ENCODE results near the gene SPP2.

The SPP2 gene

GRCh38 chr2:234025466-234025865 lies 25.0 kb upstream of the SPP2 start:
- H3K4me2 ChIP-seq (ENCODE audit: low read depth, low read length) = peak overlapping the region; percentile 86
- H4K20me1 ChIP-seq (ENCODE audit: insufficient read depth, low read length) = no peaks in the 10 kb centered on the region
- no peaks in the 10 kb centered on the region for H3K9me3 ChIP-seq (replicated peaks; ENCODE audit: insufficient read depth, low read length)
- peak overlapping the region; percentile 42; the same call in 1 of the 2 replicates for H3K9ac ChIP-seq (ENCODE audit: low read length)
- H3K79me2 ChIP-seq (ENCODE audit: low read length) = no peaks in the 10 kb centered on the region
- H3F3A ChIP-seq (ENCODE audit: insufficient read depth, low read length) = peaks cover 6% of the 10 kb centered on the region; the same call in 1 of the 2 replicates
- H3K4me3 ChIP-seq (ENCODE audit: low read length) = peak overlapping the region; percentile 46; the same call in 1 of the 2 replicates
- H3K36me3 ChIP-seq (replicated peaks; ENCODE audit: insufficient read depth, low read length) = no peaks in the 10 kb centered on the region
- peak; percentile 73 for DNase-seq
- H2AFZ ChIP-seq (ENCODE audit: low read length) = peak overlapping the region; percentile 77; the same call in 1 of the 2 replicates
- peaks cover 14% of the 10 kb centered on the region for H3K4me1 ChIP-seq (ENCODE audit: low read length)
- TF ChIP-seq EZH2 (optimal IDR thresholded peaks at IDR 0.05; ENCODE audit: low read depth, low read length) = no peak
- peak overlapping the region; percentile 53; the same call in 1 of the 2 replicates for H3K27ac ChIP-seq (ENCODE audit: low read length)
- H3K27me3 ChIP-seq (replicated peaks; ENCODE audit: insufficient read depth, low read length) = no peaks in the 10 kb centered on the region
- H3K9me2 ChIP-seq (replicated peaks; ENCODE audit: insufficient read depth, low read length) = no peaks in the 10 kb centered on the region

- H3K4me3 ChIP-seq (ENCODE audit: low read length) = peak overlapping the region; percentile 46; the same call in 1 of the 2 replicates
- H2AFZ ChIP-seq (ENCODE audit: low read length) = peak overlapping the region; percentile 77; the same call in 1 of the 2 replicates
- H3K79me2 ChIP-seq (ENCODE audit: low read length) = no peaks in the 10 kb centered on the region
- peak overlapping the region; percentile 42; the same call in 1 of the 2 replicates for H3K9ac ChIP-seq (ENCODE audit: low read length)
- H3K27me3 ChIP-seq (replicated peaks; ENCODE audit: insufficient read depth, low read length) = no peaks in the 10 kb centered on the region
- TF ChIP-seq EZH2phosphoT487 (IDR thresholded peaks at IDR 0.05; ENCODE audit: low read length) (no peak), EZH2 (optimal IDR thresholded peaks at IDR 0.05; ENCODE audit: low read depth, low read length) (no peak)
- TF ChIP-seq, protein P1, sequence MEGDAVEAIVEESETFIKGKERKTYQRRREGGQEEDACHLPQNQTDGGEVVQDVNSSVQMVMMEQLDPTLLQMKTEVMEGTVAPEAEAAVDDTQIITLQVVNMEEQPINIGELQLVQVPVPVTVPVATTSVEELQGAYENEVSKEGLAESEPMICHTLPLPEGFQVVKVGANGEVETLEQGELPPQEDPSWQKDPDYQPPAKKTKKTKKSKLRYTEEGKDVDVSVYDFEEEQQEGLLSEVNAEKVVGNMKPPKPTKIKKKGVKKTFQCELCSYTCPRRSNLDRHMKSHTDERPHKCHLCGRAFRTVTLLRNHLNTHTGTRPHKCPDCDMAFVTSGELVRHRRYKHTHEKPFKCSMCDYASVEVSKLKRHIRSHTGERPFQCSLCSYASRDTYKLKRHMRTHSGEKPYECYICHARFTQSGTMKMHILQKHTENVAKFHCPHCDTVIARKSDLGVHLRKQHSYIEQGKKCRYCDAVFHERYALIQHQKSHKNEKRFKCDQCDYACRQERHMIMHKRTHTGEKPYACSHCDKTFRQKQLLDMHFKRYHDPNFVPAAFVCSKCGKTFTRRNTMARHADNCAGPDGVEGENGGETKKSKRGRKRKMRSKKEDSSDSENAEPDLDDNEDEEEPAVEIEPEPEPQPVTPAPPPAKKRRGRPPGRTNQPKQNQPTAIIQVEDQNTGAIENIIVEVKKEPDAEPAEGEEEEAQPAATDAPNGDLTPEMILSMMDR (IDR thresholded peaks at IDR 0.05; ENCODE audit: low read length) = no peak
- no peaks in the 10 kb centered on the region for H4K20me1 ChIP-seq (ENCODE audit: insufficient read depth, low read length)
- no peaks in the 10 kb centered on the region for H3K9me2 ChIP-seq (replicated peaks; ENCODE audit: insufficient read depth, low read length)
- no peaks in the 10 kb centered on the region for H3K9me3 ChIP-seq (replicated peaks; ENCODE audit: insufficient read depth, low read length)
- H3K4me2 ChIP-seq (ENCODE audit: low read depth, low read length) = peak overlapping the region; percentile 86
- H3K36me3 ChIP-seq (replicated peaks; ENCODE audit: insufficient read depth, low read length) = no peaks in the 10 kb centered on the region
- DNase-seq = no peak
- H3K27ac ChIP-seq (ENCODE audit: low read length) = peak overlapping the region; percentile 53; the same call in 1 of the 2 replicates
- H3K4me1 ChIP-seq (ENCODE audit: low read length) = peaks cover 14% of the 10 kb centered on the region
- H3F3A ChIP-seq (ENCODE audit: insufficient read depth, low read length) = peaks cover 6% of the 10 kb centered on the region; the same call in 1 of the 2 replicates
Observed at GRCh38 chr2:234025891-234026401, 24.6 kb upstream of the SPP2 start.

DNA sequence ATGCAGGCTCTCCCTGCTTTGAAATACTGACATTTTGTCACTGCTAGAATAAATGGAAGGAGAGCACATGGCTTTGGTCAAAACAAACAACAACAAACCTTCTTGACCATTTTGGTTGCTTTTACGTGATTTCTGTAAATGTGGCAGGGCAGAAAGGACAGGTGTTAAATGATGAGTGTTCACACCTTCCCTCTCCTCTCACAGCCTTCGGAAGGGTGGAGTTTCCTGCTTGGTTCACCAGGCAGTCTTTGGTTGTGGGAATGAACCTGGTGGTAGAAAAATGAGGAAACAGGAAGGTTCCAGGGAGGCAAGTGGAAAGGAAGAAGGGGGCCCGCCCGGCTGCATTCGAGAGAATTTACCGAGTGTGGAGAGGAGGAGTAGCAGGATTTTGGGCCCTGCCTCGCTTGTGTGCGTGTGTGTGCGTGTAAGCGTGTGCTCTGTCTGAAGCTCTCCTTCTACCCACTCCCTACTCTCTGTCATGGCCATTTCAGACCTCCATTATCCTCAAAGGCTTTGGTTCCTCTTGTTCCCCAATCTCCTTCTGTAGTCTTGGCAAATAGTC lies 23.7 kb upstream of the SPP2 start:
- Histone ChIP-seq H3K9me3 (replicated peaks; ENCODE audit: insufficient read depth, low read length) (no peaks in the 10 kb centered on the region), H2AFZ (ENCODE audit: low read length) (no peak overlapping the region), H3K27ac (ENCODE audit: low read length) (no peak overlapping the region), H3F3A (ENCODE audit: insufficient read depth, low read length) (peaks cover 6% of the 10 kb centered on the region; the same call in 1 of the 2 replicates), H3K27me3 (replicated peaks; ENCODE audit: insufficient read depth, low read length) (no peaks in the 10 kb centered on the region), H3K36me3 (replicated peaks; ENCODE audit: insufficient read depth, low read length) (no peaks in the 10 kb centered on the region), H3K79me2 (ENCODE audit: low read length) (no peaks in the 10 kb centered on the region), H3K4me2 (ENCODE audit: low read depth, low read length) (no peak overlapping the region), H4K20me1 (ENCODE audit: insufficient read depth, low read length) (no peaks in the 10 kb centered on the region), H3K4me1 (ENCODE audit: low read length) (peaks cover 14% of the 10 kb centered on the region), H3K9me2 (replicated peaks; ENCODE audit: insufficient read depth, low read length) (no peaks in the 10 kb centered on the region), H3K9ac (ENCODE audit: low read length) (no peak overlapping the region), H3K4me3 (ENCODE audit: low read length) (no peak overlapping the region)
- no peak for DNase-seq
- TF ChIP-seq EZH2phosphoT487 (IDR thresholded peaks at IDR 0.05; ENCODE audit: low read length) (no peak), EZH2 (optimal IDR thresholded peaks at IDR 0.05; ENCODE audit: low read depth, low read length) (no peak)
- TF ChIP-seq, protein P1 (IDR thresholded peaks at IDR 0.05; ENCODE audit: low read length) = no peak

DNA sequence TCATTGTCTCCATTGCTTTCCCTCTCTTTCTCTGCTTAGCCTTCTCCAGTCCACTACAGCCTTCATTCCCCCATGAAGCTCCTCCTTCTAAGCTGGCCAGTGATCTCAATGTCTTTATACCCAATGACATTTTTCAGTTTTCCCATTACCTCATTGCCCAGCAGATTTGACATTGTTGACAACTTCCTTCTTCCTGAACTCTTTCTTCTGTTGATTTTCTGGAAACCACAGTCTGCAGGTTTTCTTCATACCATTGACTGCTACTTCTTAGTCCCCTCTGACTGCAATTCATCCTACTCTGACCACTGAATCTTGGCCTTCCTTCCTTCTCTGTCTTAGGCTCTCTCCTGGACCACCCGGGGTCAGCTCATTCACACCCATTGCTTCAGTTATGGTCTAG lies 22.9 kb upstream of the SPP2 start:
- Histone ChIP-seq H3K4me1 (ENCODE audit: low read length) (peaks cover 16% of the 10 kb centered on the region), H3K4me3 (ENCODE audit: low read length) (no peak overlapping the region), H3K9ac (ENCODE audit: low read length) (no peak overlapping the region), H3K79me2 (ENCODE audit: low read length) (no peaks in the 10 kb centered on the region), H3K27me3 (replicated peaks; ENCODE audit: insufficient read depth, low read length) (no peaks in the 10 kb centered on the region), H3F3A (ENCODE audit: insufficient read depth, low read length) (peaks cover 6% of the 10 kb centered on the region; the same call in 1 of the 2 replicates), H3K36me3 (replicated peaks; ENCODE audit: insufficient read depth, low read length) (no peaks in the 10 kb centered on the region), H3K9me2 (replicated peaks; ENCODE audit: insufficient read depth, low read length) (no peaks in the 10 kb centered on the region), H3K27ac (ENCODE audit: low read length) (no peak overlapping the region), H3K9me3 (replicated peaks; ENCODE audit: insufficient read depth, low read length) (no peaks in the 10 kb centered on the region), H4K20me1 (ENCODE audit: insufficient read depth, low read length) (no peaks in the 10 kb centered on the region), H2AFZ (ENCODE audit: low read length) (no peak overlapping the region), H3K4me2 (ENCODE audit: low read depth, low read length) (no peak overlapping the region)
- DNase-seq = no peak
- TF ChIP-seq, protein P1 (IDR thresholded peaks at IDR 0.05; ENCODE audit: low read length) = no peak
- TF ChIP-seq EZH2 (optimal IDR thresholded peaks at IDR 0.05; ENCODE audit: low read depth, low read length) = no peak
- TF ChIP-seq EZH2phosphoT487 (IDR thresholded peaks at IDR 0.05; ENCODE audit: low read length) = no peak

Data from MM.1S (cell line).